Kidney (tissue), 14 donors: ENCODE measurements around the gene PEX13. TPM values are rescaled to one million over a fixed set of nuclear protein-coding genes. Genes with fewer than 3 reads are reported as not detected.
"Not testable (repeated sequence)": the region's sequence is repeated elsewhere in the genome, so short reads cannot be mapped to it uniquely, and the experiment has no call there.

Source experiments
- DNase-seq, 5 donors: peaks; one replicate each; pipeline ENCODE4 v3.0.0-alpha.2; 2013 to 2020
- FAIRE-seq: peaks from 2 replicates; lab custom pipeline; 2012; peaks lifted over from hg19 to GRCh38; lab: Jason Lieb, UNC
- H3K27ac ChIP-seq, 2 donors: one replicate each; pipeline ENCODE4 v1.7.0; 2013; ENCODE audit warnings: low read depth in 2 of 2, low read length in 2 of 2, inconsistent platforms in 1 of 2
- H3K27me3 ChIP-seq: one replicate; pipeline ENCODE4 v1.7.1; 2013; ENCODE audit warnings: low read length, inconsistent platforms; ENCODE audit not compliant: control insufficient read depth, insufficient read depth
- H3K36me3 ChIP-seq, 3 donors: one replicate each; pipeline versions ENCODE4 v1.7.0 to v1.7.1; 2013; ENCODE audit warnings: low read length in 3 of 3, control low read depth in 1 of 3, inconsistent platforms in 1 of 3; ENCODE audit not compliant: insufficient read depth in 3 of 3, control insufficient read depth in 2 of 3
- H3K4me1 ChIP-seq, 3 donors: one replicate each; pipeline versions ENCODE4 v1.7.0 to v1.7.1; 2013; ENCODE audit warnings: low read length in 3 of 3, inconsistent platforms in 1 of 3, low read depth in 1 of 3; ENCODE audit not compliant: control insufficient read depth in 2 of 3, insufficient read depth in 2 of 3
- H3K4me3 ChIP-seq, 3 donors: one replicate each; pipeline versions ENCODE4 v1.7.0 to v1.8.1; 2013; ENCODE audit warnings: low read length in 3 of 3, control low read depth in 1 of 3, inconsistent platforms in 1 of 3
- H3K9ac ChIP-seq, 3 donors: one replicate each; pipeline versions ENCODE4 v1.7.0 to v1.7.1; 2013; ENCODE audit warnings: low read length in 3 of 3, control low read depth in 1 of 3, inconsistent platforms in 1 of 3
- H3K9me3 ChIP-seq, 3 donors: one replicate each; pipeline versions ENCODE4 v1.7.0 to v1.7.1; 2013; ENCODE audit warnings: low read length in 3 of 3, control low read depth in 1 of 3, inconsistent platforms in 1 of 3; ENCODE audit not compliant: control insufficient read depth in 2 of 3, insufficient read depth in 1 of 3
- intact Hi-C: fragments of 100-400 bp; cut with DNase I; formaldehyde crosslinking; loops from one replicate; pipeline ENCODE4 v1.11.1; 2022
- polyA plus RNA-seq: library from polyadenylated mRNA; stranded (reverse); fragments of 350-450 nt; fragmentation: Illumina TruSeq; extraction: RNeasy Lipid Tissue Mini Kit (QIAGEN cat#74804); gene quantifications from one replicate; pipeline ENCODE4 v1.2.3, GENCODE V29; 2014; ENCODE audit warnings: low read depth, low replicate concordance; ENCODE audit not compliant: insufficient read depth
- total RNA-seq: library from RNA; stranded (reverse); fragmentation: NEBNext Ultra II Directional; extraction: Animal tissue kit (Norgen Biotek cat#: 25700); gene quantifications from one replicate; pipeline ENCODE4 v1.2.1, GENCODE V29; 2021
- TF ChIP-seq, protein P1 (sequence below): IDR thresholded peaks from 3 replicates; pipeline ENCODE4 v1.5.1; 2012; ENCODE audit warnings: mild to moderate bottlenecking, moderate library complexity, borderline replicate concordance; ENCODE audit not compliant: insufficient read depth; ENCODE audit errors: extremely low read depth
- donor health status: control.
- donor health status: control.
- donor health status: control.
- donor health status: control.
- donor health status: control.
- donor health status: DM: yes; HTN: yes; CAD: no.
- donor health status: Normal renal cell carcinoma (clear cell type).

The PEX13 gene
- total and polyA plus RNA-seq, 2 donors from 2014 or later, result 12.7 to 22.5 TPM

- Histone ChIP-seq H3K36me3 (no peaks in the 10 kb centered on the region), H3K9me3 (no peaks in the 10 kb centered on the region), H3K4me1 (no peaks in the 10 kb centered on the region), H3K27ac (no peak overlapping the region), H3K27me3 (no peaks in the 10 kb centered on the region), H3K9ac (no peak overlapping the region), H3K4me3 (no peak overlapping the region)
- DNase-seq, result no peak
- FAIRE-seq, result no peak
- TF ChIP-seq, protein P1, sequence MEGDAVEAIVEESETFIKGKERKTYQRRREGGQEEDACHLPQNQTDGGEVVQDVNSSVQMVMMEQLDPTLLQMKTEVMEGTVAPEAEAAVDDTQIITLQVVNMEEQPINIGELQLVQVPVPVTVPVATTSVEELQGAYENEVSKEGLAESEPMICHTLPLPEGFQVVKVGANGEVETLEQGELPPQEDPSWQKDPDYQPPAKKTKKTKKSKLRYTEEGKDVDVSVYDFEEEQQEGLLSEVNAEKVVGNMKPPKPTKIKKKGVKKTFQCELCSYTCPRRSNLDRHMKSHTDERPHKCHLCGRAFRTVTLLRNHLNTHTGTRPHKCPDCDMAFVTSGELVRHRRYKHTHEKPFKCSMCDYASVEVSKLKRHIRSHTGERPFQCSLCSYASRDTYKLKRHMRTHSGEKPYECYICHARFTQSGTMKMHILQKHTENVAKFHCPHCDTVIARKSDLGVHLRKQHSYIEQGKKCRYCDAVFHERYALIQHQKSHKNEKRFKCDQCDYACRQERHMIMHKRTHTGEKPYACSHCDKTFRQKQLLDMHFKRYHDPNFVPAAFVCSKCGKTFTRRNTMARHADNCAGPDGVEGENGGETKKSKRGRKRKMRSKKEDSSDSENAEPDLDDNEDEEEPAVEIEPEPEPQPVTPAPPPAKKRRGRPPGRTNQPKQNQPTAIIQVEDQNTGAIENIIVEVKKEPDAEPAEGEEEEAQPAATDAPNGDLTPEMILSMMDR, result no peak
- intact Hi-C loops, result no loop called here
Observed at GRCh38 chr2:60980071-60980815, 37.3 kb upstream of the PEX13 start.

GRCh38 chr2:60982066-60982465 lies 35.5 kb upstream of the PEX13 start:
- DNase-seq, FAIRE-seq, H3K9me3 ChIP-seq, H3K4me1 ChIP-seq, H3K4me3 ChIP-seq, H3K27ac ChIP-seq, H3K36me3 ChIP-seq, intact Hi-C loops, H3K9ac ChIP-seq, H3K27me3 ChIP-seq: not testable (repeated sequence)

GRCh38 chr2:60984720-60985119 lies 32.8 kb upstream of the PEX13 start:
- TF ChIP-seq, protein P1, result no peak
- no peaks in the 10 kb centered on the region for H3K36me3 ChIP-seq
- intact Hi-C loops, result no loop called here
- no peaks in the 10 kb centered on the region for H3K9me3 ChIP-seq
- H3K9ac ChIP-seq, result no peak overlapping the region
- FAIRE-seq (no peak), DNase-seq (no peak)
- no peaks in the 10 kb centered on the region for H3K4me1 ChIP-seq
- no peak overlapping the region for H3K4me3 ChIP-seq
- H3K27me3 ChIP-seq, result no peaks in the 10 kb centered on the region
- H3K27ac ChIP-seq, result no peak overlapping the region

DNA sequence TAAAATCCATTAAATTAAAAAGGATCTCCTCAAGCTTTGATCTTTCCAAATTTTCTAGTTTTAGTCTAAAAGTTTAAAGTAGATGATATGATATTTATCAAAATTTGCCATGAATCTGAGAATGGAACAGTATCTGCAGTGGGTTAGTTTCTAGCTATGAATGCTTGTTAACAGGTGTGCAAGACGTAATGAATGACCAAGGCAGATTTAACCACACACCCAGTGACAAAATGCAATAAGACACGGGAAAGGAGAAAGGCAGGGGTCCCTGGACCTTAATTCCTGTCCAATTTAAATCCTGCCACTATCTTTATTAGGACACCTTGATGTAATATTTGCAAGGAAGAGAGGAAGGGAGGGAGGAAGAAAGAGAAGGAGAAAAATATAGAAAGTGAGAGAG lies 30.5 kb upstream of the PEX13 start:
- FAIRE-seq, result no peak
- no peak overlapping the region for H3K9ac ChIP-seq
- no peaks in the 10 kb centered on the region for H3K4me1 ChIP-seq
- no peak overlapping the region for H3K27ac ChIP-seq
- H3K36me3 ChIP-seq, result no peaks in the 10 kb centered on the region
- TF ChIP-seq, protein P1, result no peak
- intact Hi-C loops, result no loop called here
- DNase-seq, result no peak
- no peaks in the 10 kb centered on the region for H3K9me3 ChIP-seq
- no peaks in the 10 kb centered on the region for H3K27me3 ChIP-seq
- no peak overlapping the region for H3K4me3 ChIP-seq

- H3K27ac ChIP-seq, H3K9me3 ChIP-seq, H3K4me3 ChIP-seq, DNase-seq, FAIRE-seq, H3K27me3 ChIP-seq, intact Hi-C loops, H3K9ac ChIP-seq, H3K4me1 ChIP-seq, H3K36me3 ChIP-seq: not testable (repeated sequence)
Observed at GRCh38 chr2:60987656-60988055, 29.9 kb upstream of the PEX13 start.
